Tongue (tissue), 2 donors: ENCODE results near the gene AMBN. TPM values are rescaled to one million over a fixed set of nuclear protein-coding genes. Genes with fewer than 3 reads are reported as not detected.
"Not testable (repeated sequence)": the region's sequence is repeated elsewhere in the genome, so short reads cannot be mapped to it uniquely, and the experiment has no call there.

Experiments
- DNase-seq: peaks from one replicate; pipeline ENCODE4 v3.0.0-alpha.2; 2015
- total RNA-seq: library from RNA; depleted of rRNA; stranded (reverse); fragments of >200 nt; gene quantifications from one replicate; pipeline ENCODE4 v1.2.3, GENCODE V29; 2014

AMBN gene
- total RNA-seq, 1 donor from 2014 or later: not detected

GRCh38 chr4:70608324-70608723, 16.3 kb downstream of the AMBN start:
- no peak for DNase-seq

DNA sequence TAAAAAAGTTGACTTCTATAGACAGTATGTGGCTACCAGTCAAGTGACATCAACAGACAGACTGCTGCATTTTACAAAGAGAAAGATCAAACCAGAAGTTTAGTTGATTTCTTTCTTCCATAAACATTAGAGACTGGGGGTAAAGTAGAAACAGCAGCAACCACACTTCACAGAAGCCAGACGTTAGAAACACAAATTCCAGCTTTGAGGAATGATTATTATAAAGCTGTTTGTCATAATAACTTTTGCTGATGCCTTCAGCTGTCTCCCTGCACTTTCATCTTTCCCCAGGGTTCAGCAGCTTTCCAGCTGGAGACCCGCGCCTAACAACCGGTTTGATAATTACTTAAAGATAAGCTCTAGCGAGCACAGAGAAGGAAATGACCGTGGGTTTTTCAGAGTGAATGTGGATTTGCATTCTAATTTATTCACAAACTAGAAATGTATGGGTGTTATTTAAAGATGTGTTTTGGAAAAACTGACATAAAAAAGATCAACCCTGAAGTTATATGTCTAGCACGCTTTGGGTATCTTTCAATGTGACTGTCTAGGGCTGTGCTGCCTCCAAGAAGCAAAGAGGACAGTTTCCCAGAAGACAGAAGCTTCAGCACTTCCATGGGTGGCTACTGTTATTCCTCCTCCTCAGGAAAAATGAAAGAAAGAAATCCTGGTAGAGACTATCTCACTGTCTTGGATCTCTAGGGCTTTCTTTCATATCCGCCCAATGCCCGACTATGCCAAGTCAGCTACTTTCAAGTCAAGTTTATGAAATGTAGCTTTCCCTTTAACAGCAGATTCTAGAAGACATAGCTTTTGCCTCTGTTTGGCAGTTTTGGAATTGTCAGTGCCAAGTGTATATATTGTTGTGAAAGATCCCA, 21.5 kb downstream of the AMBN start:
- DNase-seq: no peak

GRCh38 chr4:70614184-70614555, 22.1 kb downstream of the AMBN start:
- no peak for DNase-seq

- DNase-seq: no peak
Observed at GRCh38 chr4:70619288-70619687, 27.2 kb downstream of the AMBN start.

- DNase-seq: no peak
Observed at GRCh38 chr4:70619778-70620177, 27.7 kb downstream of the AMBN start.

DNA sequence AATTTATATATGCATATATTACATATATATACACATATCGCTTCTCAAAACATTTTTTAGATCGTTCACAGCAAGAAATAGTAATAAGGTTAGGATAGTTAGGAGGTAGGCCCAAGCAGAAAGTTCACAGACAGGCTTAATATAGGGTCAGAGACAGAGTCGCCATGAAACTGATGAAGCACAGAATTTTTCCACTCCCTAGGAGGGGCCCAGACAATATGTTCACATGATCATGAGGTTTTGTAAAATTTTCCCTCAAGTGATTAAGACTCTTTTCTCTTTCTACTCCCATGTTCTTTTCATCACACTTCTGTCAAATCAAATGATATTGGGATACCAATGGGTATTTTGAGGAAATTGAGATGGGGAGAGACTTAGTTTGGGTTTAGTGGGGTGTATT, 31.3 kb downstream of the AMBN start:
- DNase-seq: no peak

- DNase-seq: no peak
Observed at GRCh38 chr4:70624226-70624793, 32.3 kb downstream of the AMBN start.

DNA sequence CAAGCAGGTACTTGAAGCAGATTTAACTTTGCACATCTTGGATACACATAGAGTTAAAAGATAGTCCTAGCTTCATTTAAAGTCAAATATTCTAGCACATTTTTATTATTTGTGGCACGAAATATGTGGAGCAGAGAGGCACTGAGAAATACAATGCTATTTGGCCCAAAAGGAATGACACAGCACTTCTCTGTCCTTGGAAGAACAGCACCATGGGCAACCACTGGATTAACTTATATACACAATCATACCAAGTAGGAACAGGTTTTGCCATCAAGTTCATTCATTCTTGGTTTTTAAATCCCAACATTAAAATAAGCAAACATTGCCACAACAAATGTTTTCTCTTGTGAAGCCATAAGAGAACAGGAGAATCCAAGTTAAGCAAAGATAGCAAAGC, 35.6 kb downstream of the AMBN start:
- DNase-seq: no peak

DNA sequence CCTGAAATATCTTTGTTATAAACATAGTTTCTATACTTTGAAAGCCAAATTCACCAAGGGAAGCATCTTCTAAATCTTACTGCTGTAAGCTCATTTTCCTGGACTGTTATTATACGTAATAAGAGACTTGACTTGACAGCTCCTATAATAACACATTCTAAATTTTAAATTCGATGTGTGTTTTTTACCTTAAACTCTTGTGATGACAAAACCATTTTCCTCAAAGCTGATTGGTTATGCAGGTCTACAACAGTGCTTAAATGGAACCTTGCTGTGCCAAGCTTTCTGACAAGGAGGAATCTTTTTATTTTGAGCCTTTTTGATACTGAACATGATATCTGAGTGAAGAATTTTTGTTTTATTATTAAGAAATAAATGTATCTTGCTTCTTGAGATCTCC, 36.4 kb downstream of the AMBN start, which contains the start of gene ENAM:
Gene ENAM, plus strand, starts transcription at position 301 of the 400 bp plus-strand sequence. CDS start 757 bp downstream, outside the sequence.
- DNase-seq: no peak

GRCh38 chr4:70629469-70630090, 37.5 kb downstream of the AMBN start:
- DNase-seq: no peak

GRCh38 chr4:70630162-70630561, 38.1 kb downstream of the AMBN start:
- DNase-seq: no peak

GRCh38 chr4:70632028-70632427, 40.0 kb downstream of the AMBN start:
- DNase-seq: no peak

- no peak for DNase-seq
Observed at GRCh38 chr4:70634482-70634881, 42.4 kb downstream of the AMBN start.

DNA sequence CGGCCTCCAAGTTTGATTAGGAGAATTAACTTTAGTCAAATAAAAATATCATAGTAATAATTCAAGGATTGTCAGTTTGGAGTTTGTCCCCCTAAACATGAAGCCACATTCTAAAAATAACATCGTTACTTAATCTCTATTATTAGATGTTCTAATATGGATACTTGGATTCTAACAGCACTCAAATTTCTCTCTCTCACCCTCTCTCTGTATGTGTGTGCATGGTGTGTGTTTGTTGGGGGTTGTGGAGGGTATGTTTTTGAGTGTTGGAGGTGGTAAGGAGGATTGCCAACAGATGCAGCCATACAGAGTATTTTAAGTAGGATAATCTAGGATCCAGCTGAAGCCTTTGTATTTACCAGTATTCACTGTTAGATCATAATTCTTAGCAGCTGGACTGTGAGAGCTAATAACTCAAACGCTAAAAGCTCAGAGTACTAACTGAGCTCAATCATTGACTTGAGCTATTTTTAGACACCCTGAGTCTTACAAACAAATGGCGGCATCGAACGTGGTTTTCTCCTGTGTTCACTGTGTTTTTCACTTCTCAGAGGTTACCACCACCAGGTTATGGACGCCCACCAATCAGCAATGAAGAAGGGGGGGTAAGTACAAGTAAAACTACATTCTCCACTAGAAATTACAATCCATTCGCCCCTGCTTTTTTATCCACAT, 45.3 kb downstream of the AMBN start:
- peak; percentile 45 for DNase-seq

- no peak for DNase-seq
Observed at GRCh38 chr4:70640192-70640591, 48.1 kb downstream of the AMBN start.

GRCh38 chr4:70650741-70651140, 58.7 kb downstream of the AMBN start:
- not testable (repeated sequence) for DNase-seq

DNA sequence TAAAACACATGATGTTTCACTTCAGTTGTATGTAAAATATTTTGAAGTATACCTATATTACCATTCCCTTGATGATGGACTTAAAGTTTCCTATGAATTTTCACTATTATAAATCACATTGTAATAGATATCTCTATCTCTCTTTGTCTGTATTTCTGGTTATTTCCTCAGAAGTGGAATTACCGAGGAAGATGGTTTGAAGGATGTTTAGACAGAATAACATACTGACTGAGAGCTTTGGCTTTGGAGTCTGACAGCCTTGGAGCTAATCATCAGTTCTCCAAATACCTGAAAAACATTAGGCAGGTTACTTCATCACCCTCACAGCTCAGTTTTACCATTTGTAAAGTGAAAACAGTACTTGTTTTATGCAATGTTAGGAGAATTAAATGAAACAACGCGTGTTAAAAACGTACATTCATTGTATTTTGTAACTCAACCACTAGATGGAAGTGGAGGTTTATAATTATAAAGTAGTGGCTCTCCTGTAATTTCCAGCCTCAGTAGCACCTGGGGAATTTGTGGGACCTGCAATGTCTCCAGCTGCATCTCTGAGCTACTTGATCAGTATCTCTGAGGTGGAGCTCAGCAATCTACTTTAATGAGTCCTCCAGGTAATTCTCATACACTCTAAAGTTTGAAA, 59.9 kb downstream of the AMBN start:
- DNase-seq: peak; percentile 48

DNA sequence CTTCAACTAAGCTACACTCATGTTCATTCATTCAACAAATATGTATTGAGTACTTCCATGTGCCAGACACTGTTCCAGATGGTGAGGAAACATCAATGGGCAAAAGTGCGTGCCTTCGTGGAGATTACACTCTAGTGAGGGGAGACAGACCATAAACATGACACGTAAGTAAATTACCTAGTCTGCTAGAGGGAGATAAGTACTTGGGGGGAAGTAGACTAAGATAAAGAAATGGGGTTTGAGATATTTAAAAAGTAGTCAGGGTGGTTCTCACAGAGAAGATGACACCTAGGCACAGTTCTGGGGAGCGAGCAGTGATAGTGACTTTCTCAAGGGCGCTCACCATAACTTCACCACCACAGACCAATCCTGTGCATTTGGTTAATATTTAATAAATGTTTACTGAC, 62.6 kb downstream of the AMBN start:
- no peak for DNase-seq
